Right lung (tissue), 5 donors: ENCODE results near the gene CPNE4. TPM values are rescaled to one million over a fixed set of nuclear protein-coding genes. Genes with fewer than 3 reads are reported as not detected.
"Not testable (repeated sequence)": the region's sequence is repeated elsewhere in the genome, so short reads cannot be mapped to it uniquely, and the experiment has no call there.

Experiments
- DNase-seq, 2 donors: peaks; one replicate each; pipeline ENCODE4 v3.0.0-alpha.2; 2013
- polyA plus RNA-seq, 5 donors: library from polyadenylated mRNA; unstranded; fragments of 120-200 nt; gene quantifications; one replicate each; pipeline versions ENCODE4 v1.2.1 to v1.2.3, GENCODE V29; 2013; ENCODE audit warnings: inconsistent platforms in 1 of 5, low replicate concordance in 1 of 5; ENCODE audit not compliant: insufficient read length in 5 of 5, insufficient read depth in 1 of 5

Gene CPNE4
- polyA plus RNA-seq, 5 donors = 0.38 to 1.5 (median 0.76) TPM

DNA sequence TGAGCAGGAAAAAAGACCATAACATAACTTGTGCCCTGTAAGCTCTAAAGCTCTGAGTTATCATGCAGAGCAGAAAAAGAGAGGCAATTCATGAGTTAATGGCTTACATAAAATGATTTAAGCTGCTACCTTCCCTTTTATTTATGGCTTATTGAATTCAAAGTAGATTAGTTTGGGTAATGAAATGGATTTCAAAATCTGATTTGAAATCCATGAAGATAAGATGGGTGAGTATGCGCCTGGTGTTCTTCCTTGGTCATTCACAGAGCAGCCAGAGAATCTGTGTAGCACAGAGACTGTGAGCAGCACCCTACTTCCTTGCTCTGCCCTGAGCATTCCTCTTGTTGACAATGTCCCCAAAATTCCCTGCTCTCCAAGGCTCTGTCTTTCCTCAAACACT is 495.8 kb downstream of the CPNE4 start:
- no peak for DNase-seq

DNA sequence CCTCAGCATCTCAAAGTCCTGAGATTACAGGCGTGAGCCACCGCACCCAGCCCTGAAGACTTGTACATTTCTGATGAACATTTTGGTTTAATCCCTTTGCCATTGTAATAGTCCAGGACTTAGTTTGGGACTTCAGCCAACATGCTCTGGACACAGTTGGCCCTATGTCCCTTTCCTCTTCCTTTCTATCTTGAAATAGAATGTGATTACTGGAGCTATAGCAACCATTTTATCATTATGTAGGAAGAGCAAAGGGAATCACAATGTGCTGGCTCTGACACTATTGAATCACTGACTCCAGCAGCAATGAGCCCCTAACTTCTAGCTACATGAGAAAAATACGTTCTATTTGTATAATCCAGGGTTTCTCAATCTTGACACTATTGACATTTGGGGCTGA is 497.3 kb downstream of the CPNE4 start:
- DNase-seq = no peak

DNA sequence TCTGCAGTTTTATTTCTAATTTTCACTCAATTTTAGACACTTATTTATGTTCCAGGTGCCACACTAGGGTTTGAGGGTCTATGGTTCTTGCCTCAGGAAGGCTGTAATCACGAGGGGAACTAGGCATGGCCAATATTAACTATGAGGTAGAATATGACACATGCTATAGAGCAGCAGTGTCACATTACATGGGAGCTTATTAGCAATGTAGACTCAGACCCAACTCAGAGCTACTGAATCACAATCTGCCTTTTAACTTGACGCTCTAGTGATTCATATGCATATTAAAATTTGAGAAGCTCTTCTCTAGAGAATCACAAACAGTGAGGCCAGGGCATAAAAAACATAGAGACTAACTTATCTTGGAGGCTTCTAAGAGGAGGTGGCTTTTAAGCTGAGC is 499.2 kb downstream of the CPNE4 start:
- no peak for DNase-seq

DNA sequence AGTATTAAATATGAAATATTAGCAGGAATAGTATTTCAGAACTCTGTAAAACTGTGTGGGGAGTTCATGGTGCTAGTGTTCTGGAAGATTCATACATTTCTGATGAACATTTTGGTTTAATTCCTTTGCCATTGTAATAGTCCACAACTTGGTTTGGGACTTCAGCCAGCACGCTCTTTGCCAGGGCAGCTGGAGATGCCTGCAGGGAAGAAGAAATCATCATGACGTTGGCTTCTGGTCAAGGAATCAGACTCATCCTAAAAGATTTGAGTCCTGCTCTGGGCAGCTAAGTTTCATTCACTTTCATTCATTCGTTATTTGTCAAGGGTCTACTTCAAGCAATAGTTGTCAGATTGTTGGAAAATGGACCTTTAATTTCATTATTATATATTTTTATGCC is 499.7 kb downstream of the CPNE4 start:
- no peak for DNase-seq

DNA sequence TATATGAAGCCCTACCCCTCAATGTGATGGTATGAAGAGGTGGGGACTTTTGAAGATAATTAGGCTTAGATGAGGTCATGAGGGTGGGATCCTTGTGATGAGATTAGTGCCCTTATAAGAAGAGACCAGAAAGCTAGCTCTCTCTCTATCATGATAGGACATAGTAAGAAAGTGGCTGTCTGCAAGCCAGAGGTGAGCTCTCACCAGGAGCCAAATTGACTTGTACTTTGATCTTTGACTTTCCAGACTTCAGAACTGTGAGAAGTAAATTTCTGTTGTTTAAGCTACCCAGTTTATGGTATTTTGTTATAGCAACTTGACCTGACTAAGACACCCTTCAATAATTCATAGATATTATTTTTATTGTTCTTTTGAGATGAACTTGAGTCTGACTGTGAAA is 502.2 kb downstream of the CPNE4 start:
- DNase-seq = no peak

DNA sequence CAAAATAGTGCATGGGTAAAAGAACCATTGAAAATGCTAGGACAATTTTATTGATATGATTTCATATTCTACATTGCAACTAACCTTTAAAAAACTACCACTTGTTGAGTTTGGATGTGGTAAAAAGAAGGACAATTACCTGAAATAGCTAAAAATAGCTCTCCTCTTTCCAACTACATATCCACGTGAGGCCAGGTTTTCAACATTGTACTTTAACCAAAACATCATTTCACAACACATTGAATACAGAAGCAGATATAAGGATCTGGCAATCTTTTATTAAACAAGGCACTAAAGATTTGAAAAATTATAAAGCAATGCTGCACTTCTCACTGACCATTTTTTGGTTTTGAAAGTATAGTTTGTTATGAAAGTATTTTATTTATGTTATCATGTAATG is 504.0 kb downstream of the CPNE4 start:
- no peak for DNase-seq

DNA sequence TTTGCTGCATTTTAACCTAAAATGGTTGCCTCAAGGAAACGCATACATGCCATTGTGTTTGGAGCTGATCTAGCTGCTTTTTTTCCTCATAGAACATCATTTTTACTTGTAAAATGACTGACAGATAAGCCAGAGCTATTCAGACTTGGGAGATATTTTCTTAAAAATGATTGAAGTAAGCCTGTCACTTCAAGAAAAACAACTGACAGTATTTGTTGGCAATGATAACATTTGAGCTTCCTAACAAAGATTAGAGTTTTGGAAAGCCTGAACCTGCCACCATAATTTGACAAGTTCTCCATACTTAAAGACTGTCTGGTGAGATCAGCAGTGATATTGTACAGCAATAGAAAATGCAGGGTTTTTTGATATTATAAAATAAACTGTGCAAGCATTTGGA is 504.4 kb downstream of the CPNE4 start:
- DNase-seq = no peak

DNA sequence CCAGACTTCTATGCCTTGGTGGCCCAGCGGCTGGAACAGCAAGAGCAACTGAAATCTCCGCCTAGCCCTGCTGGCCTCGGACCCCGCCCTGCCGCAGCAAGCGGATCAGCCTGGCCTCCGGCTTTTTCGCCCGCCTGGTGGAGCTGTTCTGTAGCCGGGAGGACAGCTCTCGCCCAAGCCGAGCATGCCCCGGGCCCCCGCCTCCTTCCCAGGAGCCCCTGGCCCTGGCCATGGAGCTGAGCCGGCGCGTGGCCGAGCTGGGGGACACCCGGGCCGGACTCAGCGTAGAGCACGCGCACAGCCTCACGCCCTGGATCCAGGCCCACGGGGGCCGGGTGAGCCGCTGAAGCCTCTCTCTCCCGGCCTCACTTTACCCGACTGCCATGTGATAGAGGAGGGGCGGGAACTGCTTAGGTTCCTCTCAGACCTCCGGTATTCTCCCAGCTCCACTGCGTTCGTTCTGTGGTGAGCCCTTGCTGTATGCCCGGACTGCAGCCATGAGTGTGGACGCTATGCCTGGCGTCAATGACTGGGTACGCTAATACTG is 507.9 kb downstream of the CPNE4 start:
- DNase-seq = peak; percentile 33 to 48

DNA sequence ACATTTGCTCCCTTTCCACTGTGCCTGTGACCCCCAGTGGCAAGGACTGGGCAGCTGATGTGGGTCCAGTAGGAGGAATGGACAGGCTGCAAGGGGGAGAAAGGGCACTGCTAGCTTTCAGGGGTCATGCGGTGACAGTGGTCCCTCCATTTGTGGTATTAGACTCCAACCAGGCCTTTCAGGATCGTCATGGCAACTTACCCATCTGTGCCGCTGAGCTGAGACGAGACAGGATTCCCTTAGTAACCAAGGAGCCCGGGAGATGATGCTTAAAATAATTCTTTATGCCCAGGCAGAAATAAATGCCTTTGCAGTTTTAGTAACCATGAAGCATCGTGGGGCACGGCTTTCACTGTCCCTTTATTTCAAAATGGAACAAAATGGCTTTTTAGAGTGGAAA is 516.1 kb downstream of the CPNE4 start:
- DNase-seq = no peak

DNA sequence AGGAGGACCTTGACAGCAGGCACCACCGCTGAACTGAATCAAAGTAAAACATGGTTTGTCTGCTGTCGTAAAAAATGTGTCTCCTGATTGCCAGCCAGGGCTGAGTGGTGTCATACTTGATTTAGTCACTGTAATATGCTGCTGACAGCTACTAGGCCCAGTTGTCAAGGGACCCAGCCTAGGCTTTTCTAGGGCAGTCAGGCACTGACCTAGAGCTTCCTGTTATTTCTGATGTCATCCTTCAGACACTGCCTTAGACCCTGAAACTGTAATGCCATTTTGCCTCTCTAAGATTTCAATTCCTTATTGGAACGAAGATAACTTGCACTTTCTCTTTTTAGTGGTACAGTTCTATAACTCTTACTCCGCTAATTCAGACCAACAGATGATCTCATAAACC is 529.4 kb downstream of the CPNE4 start:
- DNase-seq = no peak

DNA sequence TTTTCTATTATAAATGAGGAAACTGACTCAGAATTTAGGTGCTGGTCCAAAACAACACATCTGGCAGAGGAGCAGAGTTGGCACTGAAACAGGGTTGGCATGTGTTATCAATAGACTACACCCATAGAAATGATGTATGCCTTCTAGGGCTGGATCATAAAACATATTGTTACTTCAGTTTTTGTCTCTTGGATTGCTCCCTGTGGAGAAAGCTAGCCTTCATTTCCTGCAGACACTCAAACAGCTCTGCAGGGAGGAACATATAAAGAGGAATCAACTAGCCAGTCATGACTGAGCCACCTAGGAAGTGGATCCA is 531.5 kb downstream of the CPNE4 start:
- DNase-seq = no peak

DNA sequence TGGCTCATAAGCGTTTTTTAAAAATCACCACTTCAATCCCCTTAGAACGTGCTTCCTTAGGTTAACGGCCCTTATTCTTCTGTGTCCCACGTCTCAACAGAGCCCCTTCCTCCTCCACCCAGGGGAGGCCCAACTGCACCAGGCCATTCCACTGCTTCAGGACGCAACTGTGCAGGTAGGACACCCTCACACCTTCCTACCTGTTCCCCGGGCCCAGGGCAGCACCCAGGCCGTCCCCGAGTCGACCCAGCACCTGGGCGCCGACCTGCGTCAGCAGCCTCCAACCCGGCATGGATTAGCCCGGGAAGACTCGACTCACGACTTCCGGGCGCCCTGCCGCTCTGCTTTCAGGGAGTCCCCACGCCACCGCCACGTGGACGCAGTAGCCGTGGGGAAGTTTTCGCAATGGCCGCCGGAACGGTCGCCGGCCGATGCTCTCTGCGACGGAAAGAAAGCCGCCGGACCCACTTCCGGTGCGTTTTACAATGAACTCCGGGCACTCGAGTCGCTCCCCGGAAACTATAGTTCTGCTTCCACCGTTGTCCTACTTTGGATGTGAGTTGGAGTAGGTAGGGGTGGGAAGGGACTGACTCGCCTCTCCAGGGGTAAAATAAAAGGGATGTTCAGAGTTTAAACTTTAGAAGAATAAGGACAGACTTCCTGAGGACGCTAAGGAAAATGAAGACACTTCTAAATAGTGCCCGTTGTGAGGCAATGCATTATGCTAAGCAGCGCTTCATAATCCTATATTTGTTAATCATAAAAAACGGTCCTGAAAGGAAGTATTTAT is 532.1 kb downstream of the CPNE4 start, which contains the start of gene MRPL3:
TSS of gene MRPL3 (minus strand) at position 442 of the 790 bp plus-strand sequence. CDS start at position 292, 150 bp downstream.
- peak; percentile 78 to 82 for DNase-seq

DNA sequence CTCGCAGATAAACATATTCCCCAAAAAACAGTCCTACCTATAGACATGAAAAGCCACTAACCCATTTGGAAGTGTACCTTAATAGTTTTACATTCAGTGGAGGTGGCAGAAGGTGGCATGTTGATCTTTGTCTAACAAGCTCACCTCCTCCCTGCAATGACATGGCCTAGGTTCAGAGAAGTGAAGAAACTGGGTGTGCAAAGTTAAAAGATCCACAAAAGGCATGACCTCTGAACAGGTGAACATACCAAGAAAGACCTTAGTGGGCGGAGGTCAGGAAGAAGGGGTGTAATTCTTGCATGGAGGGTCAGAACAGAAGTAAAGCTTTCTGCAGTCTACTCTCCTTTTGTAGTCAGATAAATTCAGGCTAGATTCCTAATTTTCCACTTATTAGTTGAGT is 532.9 kb downstream of the CPNE4 start:
- DNase-seq = no peak

DNA sequence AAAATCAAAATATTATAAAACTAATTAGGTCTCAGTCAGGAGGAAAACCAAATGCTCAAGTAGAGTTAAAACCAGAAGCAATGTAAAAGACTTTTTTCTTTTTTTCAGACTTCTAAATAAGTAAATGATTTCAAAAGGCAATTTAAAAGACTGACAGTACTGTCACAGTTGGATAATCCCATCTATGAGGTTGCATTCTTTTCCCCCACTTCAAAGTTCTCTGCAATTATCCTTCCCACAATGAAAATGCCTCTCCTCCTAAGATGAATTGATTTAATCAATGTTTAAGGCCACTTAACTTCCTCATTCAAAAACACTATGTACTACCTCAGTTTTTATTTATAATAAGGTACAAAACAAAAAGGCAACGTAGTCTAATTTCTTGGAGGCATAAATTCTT is 540.1 kb downstream of the CPNE4 start:
- no peak for DNase-seq

DNA sequence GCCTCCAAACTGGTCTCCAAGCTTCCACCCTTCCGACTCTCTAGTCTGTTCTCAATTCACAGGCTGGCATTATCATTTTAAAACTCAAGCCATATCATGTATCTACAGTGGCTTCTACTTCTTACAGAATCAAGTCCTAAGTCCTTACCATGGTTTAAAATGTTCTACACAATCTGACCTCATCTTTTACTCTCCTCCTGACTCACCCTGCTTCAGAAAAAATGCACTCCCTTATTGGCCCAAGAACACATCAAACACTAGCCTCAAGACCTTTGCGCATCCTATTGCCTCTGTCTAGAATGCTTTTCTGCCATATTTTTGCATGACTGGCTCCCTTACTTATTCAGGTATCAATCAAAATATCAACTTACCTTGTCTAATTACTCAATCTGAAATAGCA is 543.0 kb downstream of the CPNE4 start:
- DNase-seq = no peak

DNA sequence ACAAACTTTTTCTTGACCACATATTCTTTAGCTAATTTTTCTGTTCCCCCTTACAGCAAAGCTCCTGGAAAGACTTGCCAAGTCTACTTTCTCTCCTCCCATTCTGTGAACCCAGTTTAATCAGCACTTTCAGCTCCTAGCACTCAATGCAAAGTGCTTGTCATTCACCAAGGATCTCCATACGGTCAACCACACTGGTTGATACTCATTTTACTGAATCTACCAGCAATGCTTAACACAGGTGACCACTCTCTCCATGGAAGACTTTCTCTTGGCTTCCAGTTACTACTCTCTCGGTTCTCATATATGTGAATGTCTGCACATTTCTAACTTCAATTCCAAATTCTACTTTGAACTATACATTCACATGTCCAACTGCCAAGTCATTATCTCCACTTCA is 543.7 kb downstream of the CPNE4 start:
- DNase-seq = no peak

DNA sequence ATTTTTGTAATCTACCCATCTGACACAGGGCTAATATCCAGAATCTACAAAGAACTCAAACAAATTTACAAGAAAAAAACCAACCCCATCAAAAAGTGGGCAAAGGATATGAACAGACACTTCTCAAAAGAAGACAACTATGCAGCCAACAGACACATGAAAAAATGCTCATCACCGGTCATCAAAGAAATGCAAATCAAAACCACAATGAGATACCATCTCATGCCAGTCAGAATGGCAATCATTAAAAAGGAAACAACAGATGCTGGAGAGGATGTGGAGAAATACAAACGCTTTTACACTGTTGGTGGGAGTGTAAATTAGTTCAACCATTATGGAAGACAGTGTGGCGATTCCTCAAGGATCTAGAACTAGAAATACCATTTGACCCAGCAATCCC is 548.3 kb downstream of the CPNE4 start:
- not testable (repeated sequence) for DNase-seq

DNA sequence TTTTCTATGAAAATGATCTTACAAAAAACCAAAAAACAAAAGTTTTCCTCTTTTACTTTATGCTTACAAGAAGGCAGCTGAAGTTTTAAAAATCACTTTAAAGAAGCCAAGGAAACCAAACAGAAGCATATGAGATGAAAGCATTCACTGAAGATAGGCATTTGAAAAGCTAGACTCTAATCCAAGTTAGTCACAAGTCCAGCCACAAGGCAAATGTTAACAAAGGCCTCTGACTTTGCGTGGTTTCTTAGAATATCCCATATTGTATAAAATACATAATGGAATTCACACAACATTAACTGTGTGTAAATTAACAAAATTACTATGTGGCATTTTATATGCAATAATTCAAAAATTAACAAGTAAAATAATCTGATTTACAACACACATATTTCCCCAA is 549.7 kb downstream of the CPNE4 start:
- no peak for DNase-seq

DNA sequence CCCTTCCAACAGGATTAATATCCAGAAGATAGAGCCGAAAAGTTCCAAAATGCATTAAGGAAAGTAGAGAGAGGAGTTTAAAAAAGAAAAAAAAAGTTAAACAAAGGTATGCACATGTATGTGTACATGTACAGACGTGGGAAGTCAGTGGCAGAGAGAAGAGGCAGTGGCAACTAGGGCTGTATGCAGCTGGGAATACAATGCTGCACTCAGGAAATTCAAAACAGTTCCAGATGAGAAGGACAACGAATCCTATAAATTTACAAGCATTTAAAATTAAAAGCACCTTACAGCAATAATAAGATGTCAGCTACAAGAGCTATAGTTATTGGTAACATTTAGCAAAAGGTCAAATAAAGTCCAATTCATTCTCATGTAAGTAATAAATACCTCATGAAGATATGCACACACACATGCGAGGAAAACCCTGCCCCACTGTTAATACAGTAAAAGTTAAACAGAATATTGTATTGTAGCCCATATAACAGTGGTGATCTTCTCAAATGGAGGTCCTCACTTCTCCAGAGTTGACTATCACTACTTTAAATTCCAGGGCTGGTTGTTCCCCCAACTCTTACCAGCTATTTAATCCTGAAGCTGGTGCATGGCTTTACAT is 550.2 kb downstream of the CPNE4 start:
- DNase-seq = no peak
